Gastroesophageal sphincter (tissue), 4 donors: ENCODE measurements around the gene CYB5R4. TPM values are rescaled to one million over a fixed set of nuclear protein-coding genes. Genes with fewer than 3 reads are reported as not detected.
"Not testable (repeated sequence)": the region's sequence is repeated elsewhere in the genome, so short reads cannot be mapped to it uniquely, and the experiment has no call there.

Source experiments
- ATAC-seq: fragments of 150-250 bp; one replicate; pipeline ENCODE4 v1.9.1; 2016; ENCODE audit warnings: mild to moderate bottlenecking, moderate library complexity
- H3K27ac ChIP-seq, 4 donors: fragments of 200-600 bp; sonication (generic) in 3 of 4; 1 replicate in 3 of 4; 2 replicates in 1 of 4; pipeline ENCODE4 v1.5.1; 2016 to 2019
- H3K27me3 ChIP-seq: fragments of 200-600 bp; sonication (generic); one replicate; pipeline ENCODE4 v1.5.1; 2019
- H3K36me3 ChIP-seq, 2 donors: fragments of 200-600 bp; sonication (generic); one replicate each; pipeline ENCODE4 v1.5.1; 2019; ENCODE audit warnings: control low read depth in 1 of 2
- H3K4me1 ChIP-seq, 3 donors: fragments of 200-600 bp; sonication (generic); 1 replicate in 2 of 3; 2 replicates in 1 of 3; pipeline ENCODE4 v1.5.1; 2016 to 2019; ENCODE audit warnings: control low read depth in 2 of 3
- H3K4me3 ChIP-seq, 2 donors: fragments of 200-600 bp; sonication (generic); one replicate each; pipeline ENCODE4 v1.5.1; 2019; ENCODE audit warnings: mild to moderate bottlenecking in 1 of 2, moderate library complexity in 1 of 2
- H3K9me3 ChIP-seq, 3 donors: fragments of 200-600 bp; sonication (generic); one replicate each; pipeline ENCODE4 v1.5.1; 2017 to 2019; ENCODE audit warnings: control low read depth in 2 of 3
- EP300 ChIP-seq: sonication (generic); formaldehyde crosslinking; IDR thresholded peaks from one replicate; pipeline ENCODE4 v1.6.1; 2017; ENCODE audit warnings: antibody characterized with exemption, mild to moderate bottlenecking
- POLR2A ChIP-seq, 2 donors: fragments of 450-650 bp; IDR thresholded peaks; one replicate each; pipeline ENCODE4 v1.6.1; 2017; ENCODE audit warnings: antibody characterized with exemption in 2 of 2, mild to moderate bottlenecking in 2 of 2, moderate library complexity in 1 of 2
- POLR2AphosphoS5 ChIP-seq: sonication (generic); formaldehyde crosslinking; IDR thresholded peaks from one replicate; pipeline ENCODE4 v1.6.1; 2017; ENCODE audit warnings: antibody characterized with exemption
- WGBS, 2 donors: methylation state at CpG; one replicate each; pipeline ENCODE4 v1.1.5; 2018; ENCODE audit warnings: low coverage in 1 of 2; 5-methylcytosine and 5-hydroxymethylcytosine counted together
- total RNA-seq, 4 donors: library from RNA; depleted of rRNA; stranded (reverse); fragments of >200 nt; gene quantifications; one replicate each; pipeline ENCODE4 v1.1.0, GENCODE V29; 2016
- TF ChIP-seq, protein P1 (sequence below), 4 experiments: fragments of 200-600 bp in 2 of 4; fragments of 450-650 bp in 2 of 4; sonication (generic) in 1 of 4; IDR thresholded peaks; one replicate each; pipeline ENCODE4 v1.5.1; 2017 to 2019; ENCODE audit warnings: antibody characterized with exemption in 4 of 4, mild to moderate bottlenecking in 2 of 4, moderate library complexity in 2 of 4

The CYB5R4 gene
- total RNA-seq, 4 donors from 2014 or later, result 16.0 to 32.4 (median 20.8) TPM

DNA sequence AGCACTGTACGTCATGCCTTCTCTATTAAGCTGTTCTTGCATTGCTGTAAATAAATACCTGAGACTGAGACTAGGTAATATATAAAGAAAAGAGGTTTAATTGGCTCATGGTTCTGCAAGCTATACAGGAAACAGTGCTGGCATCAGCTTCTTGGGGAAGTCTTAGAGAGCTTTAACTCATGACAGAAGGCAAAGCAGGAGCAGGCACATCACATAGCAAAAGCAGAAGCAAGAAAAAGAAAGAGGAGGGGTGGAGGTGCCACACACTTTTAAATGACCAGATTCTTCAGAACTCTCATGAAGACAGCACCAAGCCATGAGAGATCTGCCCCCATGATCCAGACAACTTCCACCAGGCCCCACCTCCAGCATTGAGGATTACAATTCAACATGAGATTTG lies 30.1 kb downstream of the CYB5R4 start:
- Histone ChIP-seq H3K27me3 (no peaks in the 10 kb centered on the region), H3K4me3 (no peak overlapping the region), H3K4me1 (no peaks in the 10 kb centered on the region), H3K9me3 (no peaks in the 10 kb centered on the region), H3K27ac (no peak overlapping the region), H3K36me3 (no peaks in the 10 kb centered on the region)
- WGBS, 2 donors, result 100% methylated on average over 1 of the region's 1 CpG
- no peak for ATAC-seq
- TF ChIP-seq, protein P1, sequence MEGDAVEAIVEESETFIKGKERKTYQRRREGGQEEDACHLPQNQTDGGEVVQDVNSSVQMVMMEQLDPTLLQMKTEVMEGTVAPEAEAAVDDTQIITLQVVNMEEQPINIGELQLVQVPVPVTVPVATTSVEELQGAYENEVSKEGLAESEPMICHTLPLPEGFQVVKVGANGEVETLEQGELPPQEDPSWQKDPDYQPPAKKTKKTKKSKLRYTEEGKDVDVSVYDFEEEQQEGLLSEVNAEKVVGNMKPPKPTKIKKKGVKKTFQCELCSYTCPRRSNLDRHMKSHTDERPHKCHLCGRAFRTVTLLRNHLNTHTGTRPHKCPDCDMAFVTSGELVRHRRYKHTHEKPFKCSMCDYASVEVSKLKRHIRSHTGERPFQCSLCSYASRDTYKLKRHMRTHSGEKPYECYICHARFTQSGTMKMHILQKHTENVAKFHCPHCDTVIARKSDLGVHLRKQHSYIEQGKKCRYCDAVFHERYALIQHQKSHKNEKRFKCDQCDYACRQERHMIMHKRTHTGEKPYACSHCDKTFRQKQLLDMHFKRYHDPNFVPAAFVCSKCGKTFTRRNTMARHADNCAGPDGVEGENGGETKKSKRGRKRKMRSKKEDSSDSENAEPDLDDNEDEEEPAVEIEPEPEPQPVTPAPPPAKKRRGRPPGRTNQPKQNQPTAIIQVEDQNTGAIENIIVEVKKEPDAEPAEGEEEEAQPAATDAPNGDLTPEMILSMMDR (IDR thresholded peaks at IDR 0.05), result no peak
- no peak for TF ChIP-seq POLR2AphosphoS5
- TF ChIP-seq POLR2A (IDR thresholded peaks at IDR 0.05), result no peak
- TF ChIP-seq EP300, result no peak

GRCh38 chr6:83890520-83890919 lies 31.0 kb downstream of the CYB5R4 start:
- no peaks in the 10 kb centered on the region for H3K36me3 ChIP-seq

GRCh38 chr6:83891586-83891985 lies 32.1 kb downstream of the CYB5R4 start:
- H3K27ac ChIP-seq, result no peak overlapping the region
- no peaks in the 10 kb centered on the region for H3K9me3 ChIP-seq
- H3K27me3 ChIP-seq, result no peaks in the 10 kb centered on the region
- WGBS, 2 donors, result 87 to 96% methylated on average over 4 of the region's 4 CpGs
- ATAC-seq, result no peak
- H3K4me1 ChIP-seq, result no peaks in the 10 kb centered on the region
- no peaks in the 10 kb centered on the region for H3K36me3 ChIP-seq
- no peak for TF ChIP-seq POLR2AphosphoS5
- TF ChIP-seq, protein P1 (IDR thresholded peaks at IDR 0.05), result no peak
- no peak for TF ChIP-seq EP300
- H3K4me3 ChIP-seq, result no peak overlapping the region

More at GRCh38 chr6:83890520-83890919, 31.0 kb downstream of the CYB5R4 start:
- Histone ChIP-seq H3K9me3 (no peaks in the 10 kb centered on the region), H3K27ac (no peak overlapping the region), H3K4me1 (no peaks in the 10 kb centered on the region), H3K27me3 (no peaks in the 10 kb centered on the region), H3K4me3 (no peak overlapping the region)
- no peak for ATAC-seq
- TF ChIP-seq POLR2AphosphoS5 (no peak), EP300 (no peak), POLR2A (IDR thresholded peaks at IDR 0.05) (no peak)
- TF ChIP-seq, protein P1 (IDR thresholded peaks at IDR 0.05), result no peak
- WGBS, 2 donors, result 86 to 94% methylated on average over 4 of the region's 4 CpGs

DNA sequence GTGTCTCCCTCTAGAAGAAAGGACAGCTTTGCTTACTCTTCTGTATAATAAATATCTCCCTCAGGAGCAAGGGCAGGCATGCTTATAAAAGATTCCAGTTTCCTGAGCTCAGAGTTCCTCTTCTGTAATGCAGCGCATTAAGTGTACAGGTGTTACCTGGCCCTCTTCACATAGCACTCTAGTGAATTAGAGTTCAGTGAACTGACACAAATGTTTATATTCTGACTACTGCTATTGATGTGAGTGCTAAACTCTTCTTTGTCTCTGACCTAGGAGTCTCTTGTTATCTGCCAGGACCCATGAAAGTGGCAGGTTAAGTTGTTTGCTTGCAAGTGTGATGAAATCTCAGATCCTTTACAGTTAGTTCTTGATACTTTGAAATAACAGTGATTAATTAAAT lies 33.5 kb downstream of the CYB5R4 start:
- ATAC-seq, result no peak
- Histone ChIP-seq H3K27me3 (no peaks in the 10 kb centered on the region), H3K4me1 (no peaks in the 10 kb centered on the region), H3K36me3 (no peaks in the 10 kb centered on the region), H3K4me3 (no peak overlapping the region), H3K27ac (no peak overlapping the region), H3K9me3 (no peaks in the 10 kb centered on the region)
- TF ChIP-seq POLR2A (IDR thresholded peaks at IDR 0.05) (no peak), POLR2AphosphoS5 (no peak), EP300 (no peak)
- TF ChIP-seq, protein P1 (IDR thresholded peaks at IDR 0.05), result no peak
- WGBS, 2 donors, result 100% methylated on average over 1 of the region's 1 CpG; no CpG with 5 or more reads in 1 of the 2 donors

DNA sequence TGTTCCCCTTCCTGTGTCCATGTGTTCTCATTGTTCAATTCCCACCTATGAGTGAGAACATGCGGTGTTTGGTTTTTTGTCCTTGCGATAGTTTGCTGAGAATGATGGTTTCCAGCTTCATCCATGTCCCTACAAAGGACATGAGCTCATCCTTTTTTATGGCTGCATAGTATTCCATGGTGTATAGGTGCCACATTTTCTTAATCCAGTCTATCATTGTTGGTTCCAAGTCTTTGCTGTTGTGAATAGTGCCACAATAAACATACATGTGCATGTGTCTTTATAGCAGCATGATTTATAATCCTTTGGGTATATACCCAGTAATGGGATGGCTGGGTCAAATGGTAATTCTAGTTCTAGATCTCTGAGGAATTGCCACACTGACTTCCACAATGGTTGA lies 37.6 kb downstream of the CYB5R4 start:
- not testable (repeated sequence) for H3K36me3 ChIP-seq, H3K9me3 ChIP-seq, H3K4me1 ChIP-seq, H3K27me3 ChIP-seq, H3K4me3 ChIP-seq, H3K27ac ChIP-seq, ATAC-seq
- 100% methylated on average over 1 of the region's 2 CpGs; no CpG with 5 or more reads in 1 of the 2 donors for WGBS, 2 donors
